ENCODE data around the gene ITSN1.

DNA sequence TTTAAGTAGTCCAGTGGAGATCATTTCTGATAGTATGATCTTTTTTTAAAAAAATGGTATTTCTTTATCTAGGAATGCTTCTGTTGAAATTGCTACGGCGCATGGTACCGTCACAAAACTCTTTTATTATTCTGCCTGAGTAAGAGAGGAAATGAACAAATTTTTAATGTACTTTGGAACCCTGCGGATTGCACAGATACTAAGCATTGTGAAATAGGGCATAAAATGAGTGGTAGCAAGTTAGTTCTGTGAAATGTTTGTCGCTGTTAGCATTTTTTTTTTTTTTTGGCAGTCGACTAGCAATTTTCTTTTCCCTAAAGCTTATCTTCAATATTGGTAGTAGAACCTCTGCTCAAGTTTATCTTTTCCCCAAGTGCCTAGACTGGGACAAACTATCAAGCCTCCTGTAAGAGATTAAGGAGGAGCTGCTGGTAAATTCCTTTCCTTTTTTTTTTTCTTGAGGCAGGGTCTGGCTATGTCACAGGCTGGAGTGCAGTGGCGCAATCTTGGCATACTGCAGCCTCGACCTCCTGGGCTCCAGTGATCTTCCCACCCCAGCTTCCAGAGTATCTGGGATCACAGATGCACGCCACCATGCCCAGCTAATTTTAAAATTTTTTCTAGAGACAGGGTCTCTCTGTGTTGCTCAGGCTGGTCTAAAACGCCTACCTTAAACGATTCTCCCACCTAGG is 2.2 kb downstream of the ITSN1 start:
- TF ChIP-seq EZH2 (IDR thresholded peaks at IDR 0.05; ENCODE audit: low read depth, unreplicated experiment): no peak
- TF ChIP-seq, protein P1, sequence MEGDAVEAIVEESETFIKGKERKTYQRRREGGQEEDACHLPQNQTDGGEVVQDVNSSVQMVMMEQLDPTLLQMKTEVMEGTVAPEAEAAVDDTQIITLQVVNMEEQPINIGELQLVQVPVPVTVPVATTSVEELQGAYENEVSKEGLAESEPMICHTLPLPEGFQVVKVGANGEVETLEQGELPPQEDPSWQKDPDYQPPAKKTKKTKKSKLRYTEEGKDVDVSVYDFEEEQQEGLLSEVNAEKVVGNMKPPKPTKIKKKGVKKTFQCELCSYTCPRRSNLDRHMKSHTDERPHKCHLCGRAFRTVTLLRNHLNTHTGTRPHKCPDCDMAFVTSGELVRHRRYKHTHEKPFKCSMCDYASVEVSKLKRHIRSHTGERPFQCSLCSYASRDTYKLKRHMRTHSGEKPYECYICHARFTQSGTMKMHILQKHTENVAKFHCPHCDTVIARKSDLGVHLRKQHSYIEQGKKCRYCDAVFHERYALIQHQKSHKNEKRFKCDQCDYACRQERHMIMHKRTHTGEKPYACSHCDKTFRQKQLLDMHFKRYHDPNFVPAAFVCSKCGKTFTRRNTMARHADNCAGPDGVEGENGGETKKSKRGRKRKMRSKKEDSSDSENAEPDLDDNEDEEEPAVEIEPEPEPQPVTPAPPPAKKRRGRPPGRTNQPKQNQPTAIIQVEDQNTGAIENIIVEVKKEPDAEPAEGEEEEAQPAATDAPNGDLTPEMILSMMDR (conservative IDR thresholded peaks at IDR 0.05; ENCODE audit: low read depth in 2 of 2): no peak
- no peak for TF ChIP-seq JUNB (IDR thresholded peaks at IDR 0.05; ENCODE audit: unreplicated experiment)
